GM18867 (cell line): Measurements from ENCODE around the gene FADS3.

ENCODE experiments used
- ATAC-seq: cut with Tn5 transposase; IDR thresholded peaks from one replicate; pipeline ENCODE4 v1.9.1; 2021; ENCODE audit warnings: mild to moderate bottlenecking, moderate library complexity; ENCODE audit not compliant: unreplicated experiment

FADS3 gene

DNA sequence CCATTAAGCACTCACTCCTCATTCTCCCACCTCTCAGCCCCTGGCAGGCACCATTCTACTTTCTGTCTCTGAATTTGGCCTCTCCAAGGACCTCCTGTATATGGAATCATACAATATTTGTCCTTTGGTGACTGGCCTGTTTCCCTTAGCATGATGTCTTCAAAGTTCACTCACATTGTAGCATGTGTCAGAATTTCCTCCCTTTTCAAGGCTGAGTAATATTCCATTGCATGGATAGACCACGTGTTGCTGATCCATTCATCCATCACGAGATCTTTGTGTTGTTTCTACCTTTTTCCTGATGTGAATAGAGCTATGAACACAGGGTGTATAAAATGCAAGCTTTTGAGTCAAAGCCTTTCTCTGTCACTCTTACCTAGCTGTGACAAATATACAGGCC, 51.6 kb downstream of the FADS3 start:
- ATAC-seq: no peak

DNA sequence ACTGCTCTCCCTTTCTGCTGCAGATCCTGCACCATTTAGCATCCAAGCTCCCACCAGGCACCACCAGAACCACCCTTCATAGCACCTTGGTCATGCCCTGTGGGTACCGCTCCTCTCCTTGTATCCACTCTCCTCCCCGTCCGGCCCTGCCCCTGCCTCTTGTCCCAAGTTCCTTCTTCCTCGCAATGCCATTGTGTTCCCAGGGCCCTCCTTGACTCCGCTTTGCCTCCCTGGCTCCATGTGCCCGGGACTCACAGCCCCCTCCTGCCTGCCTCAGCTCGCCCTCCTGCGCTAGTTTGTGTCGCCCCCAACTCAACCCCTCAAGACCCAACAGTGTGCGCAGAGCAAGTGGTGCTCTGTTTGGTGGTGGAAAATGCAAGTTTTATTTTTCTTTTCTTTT, 52.4 kb downstream of the FADS3 start:
- no peak for ATAC-seq

DNA sequence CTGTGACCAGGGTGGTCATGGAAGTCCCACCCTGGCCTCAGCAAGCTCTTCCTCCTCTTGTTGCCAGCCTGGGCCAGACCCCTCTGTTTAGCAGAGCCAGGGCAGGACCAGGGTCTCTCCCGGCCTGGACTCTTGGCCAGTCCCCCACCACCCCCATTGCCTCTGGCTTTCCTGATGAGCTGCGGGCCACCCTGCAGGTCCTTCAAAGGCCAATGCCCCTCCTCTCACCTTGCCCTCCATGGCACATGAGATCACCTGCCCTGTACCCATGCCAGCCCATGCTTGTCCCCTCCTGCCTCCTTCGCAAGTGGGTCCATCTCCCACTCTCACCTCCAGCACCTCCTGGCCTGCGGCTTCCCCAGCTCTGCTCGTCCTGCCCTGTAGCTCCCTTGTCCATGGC, 52.8 kb downstream of the FADS3 start:
- no peak for ATAC-seq

DNA sequence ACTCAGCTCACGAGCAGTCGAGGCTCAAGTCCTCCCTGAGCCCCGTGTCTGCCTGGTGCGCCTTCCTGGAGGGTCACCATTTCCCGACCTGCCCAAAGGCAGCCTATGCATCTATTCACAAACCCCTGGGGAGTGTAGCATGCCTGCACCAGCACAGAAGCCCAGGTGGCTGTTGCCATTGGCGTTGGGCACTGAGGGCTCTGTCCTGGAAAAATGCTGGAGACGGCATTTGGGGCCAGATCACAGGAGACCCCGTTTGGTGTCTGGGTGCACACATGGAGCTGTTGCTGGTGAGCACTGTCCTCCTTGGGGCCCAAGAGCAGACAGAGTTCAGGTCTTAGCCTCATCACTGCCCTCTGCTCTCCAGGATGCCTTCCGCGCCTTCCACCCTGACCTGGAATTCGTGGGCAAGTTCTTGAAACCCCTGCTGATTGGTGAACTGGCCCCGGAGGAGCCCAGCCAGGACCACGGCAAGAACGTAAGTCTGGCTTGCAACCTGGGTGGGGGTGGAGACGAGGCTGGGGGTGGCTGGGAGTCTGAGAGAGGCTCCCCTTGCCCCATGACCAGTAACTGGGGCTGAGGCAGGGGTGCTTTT, 53.8 kb downstream of the FADS3 start:
- ATAC-seq: no peak

- ATAC-seq: no peak
These were observed 55.2 kb downstream of the FADS3 start for GRCh38 chr11:61836193-61836592.

- peak; percentile 74 for ATAC-seq
These were observed 56.9 kb downstream of the FADS3 start for GRCh38 chr11:61834278-61835048.

DNA sequence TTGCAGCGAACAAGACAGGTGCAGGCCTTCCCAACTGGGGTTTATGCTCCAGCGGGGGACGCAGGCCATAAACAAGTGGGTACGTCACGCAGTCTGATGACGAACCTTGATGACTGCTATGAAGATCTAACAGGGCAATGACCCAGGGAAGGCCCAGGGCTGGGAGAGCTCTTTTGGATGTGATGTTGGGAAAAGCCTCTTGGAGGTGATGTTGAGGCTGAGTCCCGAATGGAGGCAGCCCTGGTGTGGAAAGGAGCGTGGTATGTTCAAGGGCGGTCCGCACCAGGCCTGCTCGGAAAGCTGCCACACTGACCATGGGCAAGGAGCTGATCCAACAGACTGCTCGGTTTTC, 57.4 kb downstream of the FADS3 start:
- no peak for ATAC-seq

- no peak for ATAC-seq
These were observed 57.9 kb downstream of the FADS3 start for GRCh38 chr11:61833471-61833870.

DNA sequence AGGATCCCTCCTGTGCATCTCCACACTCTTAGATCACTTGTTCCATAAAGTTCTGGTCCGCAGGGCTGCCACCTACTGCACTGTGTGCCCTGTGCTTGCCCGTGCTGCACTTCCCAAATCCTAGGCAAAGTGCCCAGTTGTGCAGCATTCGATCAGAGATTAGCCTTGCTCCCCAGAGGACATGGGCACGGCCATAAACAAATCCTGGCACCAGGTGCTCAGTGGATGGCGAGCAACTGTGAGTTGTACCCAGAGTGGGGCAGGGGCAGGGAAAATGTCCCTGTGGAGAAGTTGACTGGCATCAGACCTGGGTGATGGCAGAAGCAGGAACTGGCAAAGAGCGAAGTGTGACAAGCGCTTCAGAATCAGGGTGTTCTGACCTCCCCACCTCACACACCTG, 58.6 kb downstream of the FADS3 start:
- ATAC-seq: no peak

GRCh38 chr11:61832207-61832606, 59.1 kb downstream of the FADS3 start:
- ATAC-seq: no peak

DNA sequence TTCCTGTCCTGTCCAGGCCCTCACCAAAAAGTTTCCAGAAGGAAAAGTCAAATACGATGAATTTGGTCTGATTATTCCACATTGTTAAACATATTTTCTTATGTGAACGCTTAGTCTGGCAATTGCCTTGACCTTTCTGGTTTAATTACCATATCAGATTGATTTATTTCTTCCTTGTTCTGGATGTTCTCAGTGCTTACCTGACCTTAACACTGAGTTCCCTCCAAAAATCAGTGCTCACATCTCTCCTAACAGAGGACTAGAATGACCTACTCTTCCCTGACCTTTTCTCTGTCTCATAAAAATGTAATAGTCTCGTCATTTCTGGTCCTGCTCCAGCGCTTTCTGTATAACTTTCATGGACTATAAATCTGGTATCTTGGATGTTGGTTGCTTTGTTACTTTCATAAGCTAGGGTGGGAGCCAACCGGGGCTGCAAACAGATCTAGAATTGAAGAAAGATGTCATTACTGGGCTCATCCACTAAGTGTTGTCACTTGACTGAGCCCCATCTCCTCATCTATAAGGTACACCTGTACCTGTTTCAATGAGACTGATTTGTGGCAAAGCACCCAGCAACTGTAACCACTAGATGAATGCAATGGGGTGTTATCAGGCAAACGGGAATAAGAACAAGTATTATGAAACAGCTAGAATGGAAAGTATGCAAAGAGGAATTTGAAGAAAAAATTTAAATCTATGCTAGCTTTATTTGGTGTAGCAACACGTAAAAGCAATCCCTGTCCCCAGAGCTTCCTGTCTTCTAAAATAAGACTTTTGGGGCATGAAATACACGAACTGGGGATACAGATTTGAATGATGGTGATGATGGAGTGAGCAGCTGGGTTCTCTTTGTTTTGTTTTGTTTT, 60.9 kb downstream of the FADS3 start:
- no peak for ATAC-seq

GRCh38 chr11:61829806-61830205, 61.5 kb downstream of the FADS3 start:
- no peak for ATAC-seq

DNA sequence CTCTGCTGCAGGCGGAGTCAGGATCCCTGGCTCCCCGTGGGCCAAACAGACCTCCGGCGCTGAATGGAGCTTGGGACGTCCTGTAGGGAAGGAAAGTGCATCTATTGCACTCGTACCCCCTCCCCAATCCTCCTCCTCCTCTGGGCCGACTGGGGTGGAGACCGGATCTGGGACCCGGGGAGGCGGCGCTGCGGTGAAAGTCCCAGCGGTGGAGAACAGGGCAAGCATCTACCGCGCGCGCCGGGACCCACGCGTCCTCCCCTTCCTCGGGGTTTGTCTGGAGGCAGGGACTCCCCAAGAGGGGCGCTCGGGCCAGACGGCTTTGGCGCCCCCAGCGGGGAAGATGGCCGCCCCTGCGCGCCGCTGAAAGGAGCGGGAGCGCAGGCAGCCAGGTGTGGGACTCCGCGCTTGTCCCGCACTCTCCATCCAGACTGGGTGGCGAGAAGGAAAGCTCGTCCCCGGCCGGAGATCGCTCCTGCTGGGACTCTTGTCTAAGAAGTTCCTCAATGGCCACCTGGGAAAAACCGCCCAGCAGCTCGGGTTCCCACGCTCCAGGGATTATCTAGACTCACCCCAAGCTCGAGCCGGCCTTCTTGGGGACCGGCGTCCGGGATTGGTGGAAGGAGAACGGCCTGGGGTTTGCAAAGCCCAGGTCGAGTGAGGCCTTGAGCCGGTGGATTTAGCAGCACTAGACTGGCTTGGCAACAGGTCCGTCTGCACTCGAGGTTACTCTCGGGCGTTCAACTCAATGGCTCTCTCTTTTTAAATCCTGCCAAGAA, 62.5 kb downstream of the FADS3 start:
- no peak for ATAC-seq

GRCh38 chr11:61828379-61828628, 63.0 kb downstream of the FADS3 start:
- ATAC-seq: no peak

- peak; percentile 56 for ATAC-seq
These were observed 63.6 kb downstream of the FADS3 start, which contains the start of gene FADS2 for GRCh38 chr11:61827571-61828378. FADS2 (plus strand) TSS chr11:61828300; CDS start chr11:61828391, 91 bp downstream.

DNA sequence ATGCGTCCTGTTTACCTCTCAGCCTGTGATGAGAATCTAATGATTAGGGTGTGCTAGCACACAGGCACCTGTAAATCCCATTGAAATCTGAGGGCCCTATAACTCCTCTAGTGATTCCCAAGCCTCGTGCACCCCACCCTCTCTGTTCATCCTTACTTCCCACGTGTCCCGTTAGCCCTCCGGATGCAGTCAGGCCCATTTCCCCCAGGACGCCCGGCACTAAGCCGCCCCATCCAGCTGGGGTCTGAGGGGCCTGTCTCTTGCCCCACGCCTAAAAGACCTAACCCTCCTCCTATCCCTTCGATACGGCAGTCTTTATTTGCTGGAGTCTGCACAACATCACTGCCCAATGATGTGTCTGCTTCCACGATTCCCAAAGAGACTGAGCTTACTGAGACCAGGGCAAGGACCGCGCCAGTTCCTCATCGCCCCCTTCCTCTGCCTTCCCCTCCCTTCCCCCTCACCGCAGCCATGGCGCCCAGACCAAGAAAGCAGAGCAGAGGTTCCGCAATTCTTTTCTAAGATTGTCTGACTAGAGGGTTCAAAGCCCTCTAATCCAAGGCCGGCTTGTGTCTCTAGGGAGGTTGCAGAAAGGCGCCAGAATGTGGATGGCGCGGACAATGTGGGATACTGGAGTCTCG, 64.3 kb downstream of the FADS3 start:
- ATAC-seq: no peak
